Heart left ventricle (tissue), 16 donors: ENCODE results near the gene SLC1A4. TPM values are rescaled to one million over a fixed set of nuclear protein-coding genes. Genes with fewer than 3 reads are reported as not detected.

Experiments
- ATAC-seq, 4 donors: fragments of 200-7000 bp; cut with Tn5 transposase; one replicate each; pipeline ENCODE4 v1.9.1; 2020 to 2022; ENCODE audit warnings: moderate library complexity in 4 of 4, mild to moderate bottlenecking in 3 of 4, moderate number of reproducible peaks in 1 of 4
- DNase-seq, 5 donors: peaks; one replicate each; pipeline ENCODE4 v3.0.0-alpha.2; 2020
- H3K27ac ChIP-seq, 12 donors: fragments of 200-600 bp; sonication (generic) in 4 of 12; one replicate each; pipeline versions ENCODE4 v1.5.0 to v1.8.0; 2016 to 2022; ENCODE audit warnings: mild to moderate bottlenecking in 2 of 12
- H3K27me3 ChIP-seq, 9 donors: fragments of 200-600 bp; sonication (generic) in 2 of 9; one replicate each; pipeline versions ENCODE4 v1.5.1 to v1.8.0; 2016 to 2022; ENCODE audit warnings: mild to moderate bottlenecking in 3 of 9
- H3K36me3 ChIP-seq, 9 donors: fragments of 200-600 bp; sonication (generic) in 2 of 9; one replicate each; pipeline versions ENCODE4 v1.5.0 to v1.8.0; 2018 to 2022; ENCODE audit warnings: mild to moderate bottlenecking in 2 of 9
- H3K4me1 ChIP-seq, 12 donors: fragments of 200-600 bp; sonication (generic) in 4 of 12; one replicate each; pipeline versions ENCODE4 v1.5.0 to v1.8.0; 2016 to 2022; ENCODE audit warnings: mild to moderate bottlenecking in 3 of 12
- H3K4me3 ChIP-seq, 12 donors: fragments of 200-600 bp; sonication (generic) in 4 of 12; one replicate each; pipeline versions ENCODE4 v1.5.0 to v1.8.0; 2017 to 2022; ENCODE audit warnings: mild to moderate bottlenecking in 9 of 12, moderate library complexity in 4 of 12
- H3K9me3 ChIP-seq, 12 donors: fragments of 200-600 bp; sonication (generic) in 4 of 12; one replicate each; pipeline versions ENCODE4 v1.5.0 to v1.8.0; 2016 to 2022; ENCODE audit warnings: mild to moderate bottlenecking in 1 of 12
- CTCF ChIP-seq, 12 donors: fragments of 200-600 bp; sonication (generic) in 4 of 12; IDR thresholded peaks; one replicate each; pipeline versions ENCODE4 v1.5.0 to v1.8.0; 2018 to 2022; ENCODE audit warnings: antibody characterized with exemption in 12 of 12, mild to moderate bottlenecking in 5 of 12
- POLR2A ChIP-seq, 2 donors: fragments of 450-650 bp; IDR thresholded peaks; one replicate each; pipeline ENCODE4 v1.6.1; 2017; ENCODE audit warnings: antibody characterized with exemption in 2 of 2, mild to moderate bottlenecking in 2 of 2, moderate library complexity in 2 of 2
- WGBS, 4 donors: extraction: QIAGEN DNeasy Blood & Tissue Kit in 2 of 4; methylation state at CpG; one replicate each; pipeline versions ENCODE4 v1.1.5 to v1.1.7; 2013 to 2018; 5-methylcytosine and 5-hydroxymethylcytosine counted together
- intact Hi-C, 10 donors: fragments of 100-400 bp; cut with DNase I; formaldehyde crosslinking; loops; one replicate each; pipeline versions ENCODE4 v1.11.1 to v1.14.2; 2022
- polyA plus RNA-seq, 2 donors: library from polyadenylated mRNA; stranded (reverse); fragments of 200-250 nt; gene quantifications; one replicate each; pipeline ENCODE4 v1.2.3, GENCODE V29; 2013
- total RNA-seq, 9 donors: library from RNA; depleted of rRNA in 2 of 9; stranded (reverse); fragments of >200 nt in 2 of 9; fragmentation: NEBNext Ultra II Directional in 3 of 9; extraction: Animal tissue kit (Norgen Biotek cat#: 25700) in 3 of 9; gene quantifications; one replicate each; pipeline versions ENCODE4 v1.1.0 to v1.2.4, GENCODE V29; 2016 to 2023
- donor health status: ischemic (EF 13 %, LVEDD 7.1; RV severe dilation, severe dysfunction).
- donor health status: healthy with polysubstance abuse.
- donor health status: DM: no; HTN: yes; CAD: no.
- donor health status: DM: no; HTN: no; CAD: no.
- donor health status: ischemic (EF 25% LVEDD 6.9; RV normal size, moderate dysfunction).
- donor health status: ischemic (EF 25% LVEDD 5.7; RV mildly dilated, moderate dysfunction).
- donor health status: healthy.
- donor health status: DM: yes; HTN: yes; CAD: no.
- donor health status: ischemic (EF 35%, LVEDD 5.7; RV mildly dilated, moderate dysfunction).
- donor health status: nonischemic (EF 11% LVEDD 7.7; RV severe dilation, severe dysfunction).
- donor health status: DM: yes; HTN: yes; CAD: no.
- donor health status: PGD.
- donor health status: ischemic (EF 29% LVEDD 5.4; RV normal size, mild dysfunction).
- donor health status: nonischemic (EF 23%, LVEDD 6.1; RV moderate dilation, normal function).

The SLC1A4 gene
- total and polyA plus RNA-seq, 11 donors, result 3.0 to 22.4 (median 10.8) TPM

GRCh38 chr2:65057391-65058052, 68.3 kb downstream of the SLC1A4 start:
- peak overlapping the region; percentile 81 to 95 (median 90) for H3K27ac ChIP-seq
- H3K4me1 ChIP-seq, result peaks cover 4 to 81% (median 55%) of the 10 kb centered on the region in 12 donors
- H3K4me3 ChIP-seq, result peak overlapping the region in 11 of 12 donors; percentile 60 to 92 (median 86)
- WGBS, 4 donors, result 53 to 62% (median 58%) methylated on average over 6 of the region's 6 CpGs
- intact Hi-C loops, result loop anchor here in 4 of 10 donors (2.0 to 5.0 kb wide), 5 partner anchors 17 to 170 kb away; partner anchors contain the start of genes RAB1A (in 2 of the 4) and ACTR2 (in 1 of the 4)
- no peak for DNase-seq
- TF ChIP-seq CTCF (IDR thresholded peaks at IDR 0.05), result no peak
- TF ChIP-seq POLR2A (IDR thresholded peaks at IDR 0.05), result no peak
- no peaks in the 10 kb centered on the region for H3K36me3 ChIP-seq
- ATAC-seq, result peak in 1 of 4 donors; percentile 15
- H3K27me3 ChIP-seq, result no peaks in the 10 kb centered on the region
- no peaks in the 10 kb centered on the region for H3K9me3 ChIP-seq

GRCh38 chr2:65059071-65059470, 69.9 kb downstream of the SLC1A4 start:
- peak overlapping the region in 11 of 12 donors; percentile 1 to 93 (median 51) for H3K27ac ChIP-seq
- peaks cover 4 to 80% (median 67%) of the 10 kb centered on the region in 12 donors for H3K4me1 ChIP-seq
- WGBS, 4 donors, result 48 to 73% (median 60%) methylated on average over 1 of the region's 1 CpG
- no peak for TF ChIP-seq POLR2A (IDR thresholded peaks at IDR 0.05)
- no peak overlapping the region for H3K4me3 ChIP-seq
- no peaks in the 10 kb centered on the region for H3K9me3 ChIP-seq
- H3K27me3 ChIP-seq, result no peaks in the 10 kb centered on the region
- DNase-seq (peak in 2 of 5 donors; percentile 58 to 66), ATAC-seq (no peak)
- intact Hi-C loops, result loop anchor here in 4 of 10 donors (2.0 to 5.0 kb wide), 5 partner anchors 16 to 168 kb away; partner anchors contain the start of genes RAB1A (in 2 of the 4) and ACTR2 (in 1 of the 4)
- no peaks in the 10 kb centered on the region for H3K36me3 ChIP-seq

GRCh38 chr2:65061146-65061909, 72.1 kb downstream of the SLC1A4 start:
- DNase-seq (no peak), ATAC-seq (no peak)
- Histone ChIP-seq H3K36me3 (no peaks in the 10 kb centered on the region), H3K4me1 (peaks cover 4 to 94% (median 78%) of the 10 kb centered on the region in 12 donors), H3K9me3 (no peaks in the 10 kb centered on the region), H3K27me3 (no peaks in the 10 kb centered on the region), H3K4me3 (no peak overlapping the region), H3K27ac (peak overlapping the region in 2 of 12 donors; percentile 2 to 11)
- WGBS, 4 donors, result 65 to 79% (median 74%) methylated on average over 7 of the region's 7 CpGs
- TF ChIP-seq POLR2A (IDR thresholded peaks at IDR 0.05) (no peak), CTCF (IDR thresholded peaks at IDR 0.05) (no peak)
- intact Hi-C loops, result loop anchor here in 7 of 10 donors (5.0 to 10.0 kb wide), 6 partner anchors 103 to 513 kb away; partner anchors contain the start of genes ACTR2 (in 1 of the 7) and SPRED2 (in 1 of the 7)

GRCh38 chr2:65061910-65062339, 72.7 kb downstream of the SLC1A4 start:
- ATAC-seq (no peak), DNase-seq (no peak)
- no peak overlapping the region for H3K4me3 ChIP-seq
- TF ChIP-seq POLR2A (IDR thresholded peaks at IDR 0.05), result no peak
- no peak for TF ChIP-seq CTCF (IDR thresholded peaks at IDR 0.05)
- no peaks in the 10 kb centered on the region for H3K27me3 ChIP-seq
- H3K27ac ChIP-seq, result peak overlapping the region in 1 of 12 donors; percentile 2
- no peaks in the 10 kb centered on the region for H3K9me3 ChIP-seq
- H3K4me1 ChIP-seq, result peaks cover 4 to 99% (median 79%) of the 10 kb centered on the region in 12 donors
- intact Hi-C loops, result loop anchor here in 7 of 10 donors (5.0 to 10.0 kb wide), 6 partner anchors 103 to 513 kb away; partner anchors contain the start of genes ACTR2 (in 1 of the 7) and SPRED2 (in 1 of the 7)
- WGBS, 4 donors, result 95 to 97% (median 95%) methylated on average over 5 to 8 of the region's 8 CpGs
- no peaks in the 10 kb centered on the region for H3K36me3 ChIP-seq
